HEK293T (cell line): ENCODE data around the gene TTC7B.

Source experiments
- BHLHE40 ChIP-seq: fragments of 450-650 bp; IDR thresholded peaks from 2 replicates; pipeline ENCODE4 v1.6.1; 2016; ENCODE audit warnings: mild to moderate bottlenecking, moderate library complexity, borderline replicate concordance
- ELF4 ChIP-seq: fragments of 450-650 bp; IDR thresholded peaks from 2 replicates; pipeline ENCODE4 v1.6.1; 2017; ENCODE audit warnings: antibody characterized with exemption
- FOXK2 ChIP-seq: fragments of 450-650 bp; IDR thresholded peaks from 2 replicates; pipeline ENCODE4 v1.6.1; 2016; ENCODE audit warnings: mild to moderate bottlenecking
- FOXM1 ChIP-seq: fragments of 450-650 bp; IDR thresholded peaks from 2 replicates; pipeline ENCODE4 v1.6.1; 2017; ENCODE audit warnings: mild to moderate bottlenecking, borderline replicate concordance
- HDGF ChIP-seq: fragments of 450-650 bp; IDR thresholded peaks from 2 replicates; pipeline ENCODE4 v1.6.1; 2017; ENCODE audit warnings: antibody characterized with exemption, borderline replicate concordance
- L3MBTL2 ChIP-seq: fragments of 450-650 bp; conservative IDR thresholded peaks from 2 replicates; pipeline ENCODE4 v1.6.1; 2016; ENCODE audit warnings: mild to moderate bottlenecking
- NFRKB ChIP-seq: fragments of 450-650 bp; IDR thresholded peaks from 2 replicates; pipeline ENCODE4 v1.6.1; 2016; ENCODE audit warnings: mild to moderate bottlenecking, moderate library complexity
- SP1 ChIP-seq: fragments of 450-650 bp; IDR thresholded peaks from 2 replicates; pipeline ENCODE4 v1.6.1; 2017
- SUZ12 ChIP-seq: fragments of 450-650 bp; IDR thresholded peaks from 2 replicates; pipeline ENCODE4 v1.6.1; 2016; ENCODE audit warnings: mild to moderate bottlenecking
- TARDBP ChIP-seq: fragments of 450-650 bp; IDR thresholded peaks from 2 replicates; pipeline ENCODE4 v1.6.1; 2016
- ZNF384 ChIP-seq: fragments of 450-650 bp; IDR thresholded peaks from 2 replicates; pipeline ENCODE4 v1.6.1; 2016

GRCh38 chr14:90514015-90514398 is 302.2 kb downstream of the TTC7B start:
- TF ChIP-seq SUZ12 (no peak), NFRKB (no peak), TARDBP (no peak), ZNF384 (no peak), FOXM1 (no peak), L3MBTL2 (no peak), HDGF (no peak), ELF4 (no peak), BHLHE40 (no peak), FOXK2 (no peak), SP1 (no peak)
